Measurements from ENCODE around the gene RPS17.

- TF ChIP-seq CREB5 (CRISPR knock-in tag; IDR thresholded peaks at IDR 0.05; ENCODE audit: low read depth) (no peak), ARNTL (CRISPR knock-in tag; IDR thresholded peaks at IDR 0.05; ENCODE audit: borderline replicate concordance, low read depth) (no peak), GLIS3 (CRISPR knock-in tag; IDR thresholded peaks at IDR 0.05) (no peak), SNAI2 (CRISPR knock-in tag; IDR thresholded peaks at IDR 0.05) (no peak), ZC3H10 (CRISPR knock-in tag; IDR thresholded peaks at IDR 0.05) (no peak), TOX (CRISPR knock-in tag; IDR thresholded peaks at IDR 0.05; ENCODE audit: borderline replicate concordance) (no peak)
These were observed 18.2 kb upstream of the RPS17 start for GRCh38 chr15:82558502-82558901.
